Measurements from ENCODE around the gene ASB3.

- TF ChIP-seq POLR2A (IDR thresholded peaks at IDR 0.05) = no peak
- no peak for TF ChIP-seq CTCF (IDR thresholded peaks at IDR 0.05)
Measured at GRCh38 chr2:53725662-53726061, 61.1 kb downstream of the ASB3 start.

Data from body of pancreas (tissue), 4 donors.